Esophagus muscularis mucosa (tissue), 4 donors: Measurements from ENCODE around the gene EID2.

Experiments
- CTCF ChIP-seq, 3 experiments: fragments of 200-600 bp in 2 of 3; fragments of 450-650 bp in 1 of 3; sonication (generic) in 2 of 3; IDR thresholded peaks; one replicate each; pipeline ENCODE4 v1.5.1; 2017 to 2019; ENCODE audit warnings: antibody characterized with exemption in 3 of 3, mild to moderate bottlenecking in 2 of 3, moderate library complexity in 1 of 3
- EP300 ChIP-seq: sonication (generic); formaldehyde crosslinking; IDR thresholded peaks from one replicate; pipeline ENCODE4 v1.6.1; 2017; ENCODE audit warnings: antibody characterized with exemption
- POLR2A ChIP-seq: fragments of 450-650 bp; IDR thresholded peaks from one replicate; pipeline ENCODE4 v1.6.1; 2017; ENCODE audit warnings: antibody characterized with exemption, moderate library complexity, mild to moderate bottlenecking, low read depth
- POLR2AphosphoS5 ChIP-seq, 2 donors: sonication (generic); formaldehyde crosslinking; IDR thresholded peaks; one replicate each; pipeline ENCODE4 v1.6.1; 2017; ENCODE audit warnings: antibody characterized with exemption in 2 of 2

GRCh38 chr19:39506944-39507714, 32.8 kb downstream of the EID2 start:
- no peak for TF ChIP-seq CTCF (IDR thresholded peaks at IDR 0.05)
- TF ChIP-seq POLR2A, result no peak
- no peak for TF ChIP-seq POLR2AphosphoS5 (IDR thresholded peaks at IDR 0.05)
- TF ChIP-seq EP300, result no peak
